Activated CD4-positive, alpha-beta T cell treated with anti-CD3 and anti-CD28 coated beads for 36 hours (primary cell): ENCODE data around the gene PACSIN2. TPM values are rescaled to one million over a fixed set of nuclear protein-coding genes. Genes with fewer than 3 reads are reported as not detected.
A peak's percentile ranks its signal among the peaks of the same experiment; 100 is the strongest.

ENCODE experiments used
- ATAC-seq: fragments of 200-7000 bp; cut with Tn5 transposase; one replicate; pipeline ENCODE4 v1.10.0; 2021; ENCODE audit warnings: mild to moderate bottlenecking, moderate library complexity
- CTCF ChIA-PET: fragments of 350-600 bp; sonication (Branson Sonifier 250); formaldehyde crosslinking; loops from one replicate; lab custom pipeline; 2021; ENCODE audit warnings: antibody characterized with exemption; lab: Charles Lee
- POLR2A ChIA-PET: fragments of 350-600 bp; sonication (Branson Sonifier 250); formaldehyde crosslinking; loops from one replicate; lab custom pipeline; 2021; ENCODE audit warnings: antibody characterized with exemption, inconsistent platforms; lab: Charles Lee
- DNase-seq: peaks from one replicate; pipeline ENCODE4 v3.0.0-alpha.2; 2020
- H3K27ac Mint-ChIP-seq: one replicate; pipeline ENCODE4 v1.8.0; 2021; ENCODE audit warnings: mixed read lengths
- H3K27me3 Mint-ChIP-seq: one replicate; pipeline ENCODE4 v1.8.0; 2021; ENCODE audit warnings: mixed read lengths
- H3K36me3 Mint-ChIP-seq: one replicate; pipeline ENCODE4 v1.8.0; 2021; ENCODE audit warnings: low read depth, mixed read lengths
- H3K4me1 Mint-ChIP-seq: one replicate; pipeline ENCODE4 v1.8.0; 2021; ENCODE audit warnings: mixed read lengths
- H3K4me3 Mint-ChIP-seq: one replicate; pipeline ENCODE4 v1.8.0; 2021; ENCODE audit warnings: mild to moderate bottlenecking, moderate library complexity, mixed read lengths
- H3K9me3 Mint-ChIP-seq: one replicate; pipeline ENCODE4 v1.8.0; 2021; ENCODE audit warnings: low read depth, mixed read lengths
- intact Hi-C, 2 experiments: fragments of 100-400 bp; cut with DNase I in 1 of 2; cut with micrococcal nuclease in 1 of 2; formaldehyde crosslinking; loops; one replicate each; pipeline versions ENCODE4 v1.14.2 to v1.15.1; 2022 to 2024; cut with DNase I, micrococcal nuclease
- total RNA-seq, 2 experiments: library from RNA; stranded (reverse); gene quantifications; one replicate each; pipeline ENCODE4 v1.2.3, GENCODE V29; 2021

Gene PACSIN2
- total RNA-seq, 2 experiments from 2014 or later, result 27.9 to 28.1 TPM

- ATAC-seq (no peak), DNase-seq (no peak)
- Mint-ChIP-seq H3K4me1 (peaks cover 22% of the 10 kb centered on the region), H3K4me3 (no peak overlapping the region), H3K27me3 (no peaks in the 10 kb centered on the region), H3K9me3 (no peaks in the 10 kb centered on the region), H3K27ac (no peak overlapping the region), H3K36me3 (peaks cover 12% of the 10 kb centered on the region)
- ChIA-PET POLR2A (no interaction called here), CTCF (interaction anchor here (0.8 kb wide), 1 partner anchor 237 kb away, joined by 5 read pairs; no protein-coding TSS in a partner anchor)
- intact Hi-C loops, result no loop called here
Observed at GRCh38 chr22:42992092-42992491, 22.9 kb downstream of the PACSIN2 start.

GRCh38 chr22:42991010-42991651, 23.8 kb downstream of the PACSIN2 start:
- ATAC-seq, result peak; percentile 60
- ChIA-PET CTCF (interaction anchor here (0.7 kb wide), 1 partner anchor 62 kb away, joined by 4 read pairs; no protein-coding TSS in a partner anchor), POLR2A (no interaction called here)

GRCh38 chr22:42990131-42990838, 24.7 kb downstream of the PACSIN2 start:
- no peaks in the 10 kb centered on the region for H3K27me3 Mint-ChIP-seq
- no peaks in the 10 kb centered on the region for H3K9me3 Mint-ChIP-seq
- intact Hi-C loops, result no loop called here
- H3K36me3 Mint-ChIP-seq, result peaks cover 12% of the 10 kb centered on the region
- no peak overlapping the region for H3K27ac Mint-ChIP-seq
- DNase-seq, result no peak
- H3K4me3 Mint-ChIP-seq, result no peak overlapping the region
- ChIA-PET CTCF (no interaction called here), POLR2A (interaction anchor here (0.6 kb wide), 2 partner anchors 59 to 121 kb away, joined by 3 to 7 read pairs; no protein-coding TSS in a partner anchor)
- ATAC-seq, result peak; percentile 30
- peaks cover 20% of the 10 kb centered on the region for H3K4me1 Mint-ChIP-seq

More at GRCh38 chr22:42991010-42991651, 23.8 kb downstream of the PACSIN2 start:
- Mint-ChIP-seq H3K4me3 (no peak overlapping the region), H3K36me3 (peaks cover 12% of the 10 kb centered on the region), H3K27ac (no peak overlapping the region), H3K9me3 (no peaks in the 10 kb centered on the region), H3K27me3 (no peaks in the 10 kb centered on the region), H3K4me1 (peaks cover 19% of the 10 kb centered on the region)
- intact Hi-C loops, result no loop called here
- no peak for DNase-seq

GRCh38 chr22:42986115-42986514, 28.8 kb downstream of the PACSIN2 start:
- no peak for DNase-seq
- Mint-ChIP-seq H3K36me3 (no peaks in the 10 kb centered on the region), H3K4me1 (peaks cover 13% of the 10 kb centered on the region), H3K27me3 (no peaks in the 10 kb centered on the region), H3K4me3 (no peak overlapping the region), H3K27ac (no peak overlapping the region), H3K9me3 (no peaks in the 10 kb centered on the region)
- ChIA-PET CTCF (no interaction called here), POLR2A (no interaction called here)
- intact Hi-C loops, result no loop called here
- no peak for ATAC-seq

GRCh38 chr22:42985531-42985905, 29.4 kb downstream of the PACSIN2 start:
- no peak for DNase-seq
- Mint-ChIP-seq H3K4me1 (peaks cover 8% of the 10 kb centered on the region), H3K4me3 (no peak overlapping the region), H3K9me3 (no peaks in the 10 kb centered on the region), H3K27me3 (no peaks in the 10 kb centered on the region), H3K36me3 (no peaks in the 10 kb centered on the region), H3K27ac (no peak overlapping the region)
- intact Hi-C loops, result no loop called here
- ChIA-PET POLR2A (no interaction called here), CTCF (no interaction called here)
- no peak for ATAC-seq

GRCh38 chr22:42984814-42985530, 30.0 kb downstream of the PACSIN2 start:
- Mint-ChIP-seq H3K27me3 (no peaks in the 10 kb centered on the region), H3K4me1 (peaks cover 4% of the 10 kb centered on the region), H3K27ac (no peak overlapping the region), H3K36me3 (no peaks in the 10 kb centered on the region), H3K4me3 (no peak overlapping the region), H3K9me3 (no peaks in the 10 kb centered on the region)
- CTCF ChIA-PET, result no interaction called here
- no peak for DNase-seq
- intact Hi-C loops, result no loop called here
- POLR2A ChIA-PET, result no interaction called here
- ATAC-seq, result no peak

- no peak for DNase-seq
- no peak for ATAC-seq
- Mint-ChIP-seq H3K9me3 (no peaks in the 10 kb centered on the region), H3K36me3 (no peaks in the 10 kb centered on the region), H3K4me1 (peaks cover 7% of the 10 kb centered on the region), H3K27ac (no peak overlapping the region), H3K4me3 (no peak overlapping the region), H3K27me3 (no peaks in the 10 kb centered on the region)
- POLR2A ChIA-PET, result interaction anchor here (0.6 kb wide), 1 partner anchor 198 kb away, joined by 3 read pairs; no protein-coding TSS in a partner anchor
- intact Hi-C loops, result no loop called here
- CTCF ChIA-PET, result no interaction called here
Observed at GRCh38 chr22:42984397-42984796, 30.6 kb downstream of the PACSIN2 start.

GRCh38 chr22:42983470-42983869, 31.5 kb downstream of the PACSIN2 start:
- Mint-ChIP-seq H3K27me3 (no peaks in the 10 kb centered on the region), H3K27ac (no peak overlapping the region), H3K36me3 (no peaks in the 10 kb centered on the region), H3K4me1 (peaks cover 12% of the 10 kb centered on the region), H3K9me3 (no peaks in the 10 kb centered on the region), H3K4me3 (no peak overlapping the region)
- POLR2A ChIA-PET, result interaction anchor here (0.6 kb wide), 1 partner anchor 197 kb away, joined by 3 read pairs; no protein-coding TSS in a partner anchor
- no peak for DNase-seq
- CTCF ChIA-PET, result no interaction called here
- ATAC-seq, result no peak
- intact Hi-C loops, result no loop called here

- no peak for DNase-seq
Observed at GRCh38 chr22:42979606-42980005, 35.3 kb downstream of the PACSIN2 start.

GRCh38 chr22:42978453-42979103, 36.4 kb downstream of the PACSIN2 start:
- Mint-ChIP-seq H3K27ac (peak overlapping the region; percentile 9), H3K4me1 (peaks cover 23% of the 10 kb centered on the region), H3K36me3 (no peaks in the 10 kb centered on the region), H3K27me3 (no peaks in the 10 kb centered on the region), H3K9me3 (no peaks in the 10 kb centered on the region), H3K4me3 (no peak overlapping the region)
- POLR2A ChIA-PET, result no interaction called here
- ATAC-seq (no peak), DNase-seq (no peak)
- CTCF ChIA-PET, result interaction anchor here (0.7 kb wide), 1 partner anchor 158 kb away, joined by 3 read pairs; no protein-coding TSS in a partner anchor
- intact Hi-C loops, result no loop called here

More at GRCh38 chr22:42979606-42980005, 35.3 kb downstream of the PACSIN2 start:
- intact Hi-C loops, result no loop called here
- CTCF ChIA-PET, result no interaction called here
- H3K27ac Mint-ChIP-seq, result no peak overlapping the region
- no peaks in the 10 kb centered on the region for H3K36me3 Mint-ChIP-seq
- no peaks in the 10 kb centered on the region for H3K27me3 Mint-ChIP-seq
- POLR2A ChIA-PET, result interaction anchor here (0.6 kb wide), 1 partner anchor 86 kb away, joined by 4 read pairs; no protein-coding TSS in a partner anchor
- peaks cover 22% of the 10 kb centered on the region for H3K4me1 Mint-ChIP-seq
- no peak overlapping the region for H3K4me3 Mint-ChIP-seq
- no peak for ATAC-seq
- no peaks in the 10 kb centered on the region for H3K9me3 Mint-ChIP-seq

- ATAC-seq (no peak), DNase-seq (no peak)
- intact Hi-C loops, result no loop called here
- Mint-ChIP-seq H3K4me1 (peaks cover 33% of the 10 kb centered on the region), H3K36me3 (no peaks in the 10 kb centered on the region), H3K27ac (no peak overlapping the region), H3K4me3 (no peak overlapping the region), H3K9me3 (no peaks in the 10 kb centered on the region), H3K27me3 (no peaks in the 10 kb centered on the region)
- ChIA-PET CTCF (no interaction called here), POLR2A (no interaction called here)
Observed at GRCh38 chr22:42977569-42977968, 37.4 kb downstream of the PACSIN2 start.
